Limb (tissue), 2 donors: ENCODE data around the gene C4orf51.

Experiments
- DNase-seq, 2 donors: peaks; one replicate each; pipeline ENCODE4 v3.0.0-alpha.2; 2016; ENCODE audit errors: extremely low spot score in 2 of 2

The C4orf51 gene

GRCh38 chr4:145755802-145756201 lies 75.9 kb downstream of the C4orf51 start:
- no peak for DNase-seq

GRCh38 chr4:145756244-145756643 lies 76.3 kb downstream of the C4orf51 start:
- no peak for DNase-seq

GRCh38 chr4:145757188-145757587 lies 77.2 kb downstream of the C4orf51 start:
- no peak for DNase-seq

GRCh38 chr4:145760176-145760575 lies 80.2 kb downstream of the C4orf51 start:
- no peak for DNase-seq

GRCh38 chr4:145760961-145761929 lies 81.3 kb downstream of the C4orf51 start:
- DNase-seq, result no peak

GRCh38 chr4:145762719-145763118 lies 82.8 kb downstream of the C4orf51 start:
- no peak for DNase-seq

GRCh38 chr4:145763399-145763798 lies 83.5 kb downstream of the C4orf51 start:
- no peak for DNase-seq

- no peak for DNase-seq
Observed at GRCh38 chr4:145766273-145766672, 86.3 kb downstream of the C4orf51 start.

GRCh38 chr4:145769450-145770037 lies 89.6 kb downstream of the C4orf51 start:
- DNase-seq, result no peak

- DNase-seq, result no peak
Observed at GRCh38 chr4:145770124-145770523, 90.2 kb downstream of the C4orf51 start.

- DNase-seq, result no peak
Observed at GRCh38 chr4:145772347-145772746, 92.4 kb downstream of the C4orf51 start.

- DNase-seq, result no peak
Observed at GRCh38 chr4:145773581-145774234, 93.8 kb downstream of the C4orf51 start.

- no peak for DNase-seq
Observed at GRCh38 chr4:145774473-145774872, 94.5 kb downstream of the C4orf51 start.

- DNase-seq, result no peak
Observed at GRCh38 chr4:145775406-145775805, 95.5 kb downstream of the C4orf51 start.

GRCh38 chr4:145776208-145776607 lies 96.3 kb downstream of the C4orf51 start:
- DNase-seq, result no peak

- DNase-seq, result no peak
Observed at GRCh38 chr4:145779319-145779801, 99.4 kb downstream of the C4orf51 start.

GRCh38 chr4:145781351-145781750 lies 101.4 kb downstream of the C4orf51 start:
- DNase-seq, result no peak
